Measurements from ENCODE around the gene APBA2. TPM values are rescaled to one million over a fixed set of nuclear protein-coding genes. Genes with fewer than 3 reads are reported as not detected.

Gene APBA2
- polyA plus RNA-seq, 2 of the 4 experiments (the other 2 are of a cell fraction), result 11.4 to 12.6 TPM

- POLR2A ChIA-PET, result no interaction called here
- Histone ChIP-seq H3K4me2 (no peak overlapping the region), H3K27ac (no peak overlapping the region), H3K4me3 (no peak overlapping the region), H3K4me1 (no peaks in the 10 kb centered on the region), H3K9me3 (peaks cover 8% of the 10 kb centered on the region; the same call in 1 of the 3 replicates)
- ATAC-seq (no peak), DNase-seq (ENCODE audit: low read depth in 1 of 2, low spot score in 1 of 2) (no peak), FAIRE-seq (no peak)
- TF ChIP-seq NFE2L2 (conservative IDR thresholded peaks at IDR 0.05; ENCODE audit: low read length) (no peak), MYC (IDR thresholded peaks at IDR 0.05; ENCODE audit: borderline replicate concordance, low read length) (no peak), ATOH8 (CRISPR knock-in tag; IDR thresholded peaks at IDR 0.05; ENCODE audit: low read depth) (no peak)
- CTCF ChIA-PET, result interaction anchor here (1.3 kb wide), 1 partner anchor 30 kb away, joined by 3 read pairs; no protein-coding TSS in a partner anchor
- WGBS (ENCODE audit: missing lambda C conversion rate), result 94% methylated on average over 8 of the region's 8 CpGs
Measured at GRCh38 chr15:29064731-29065130, 179.0 kb downstream of the APBA2 start.

GRCh38 chr15:29065571-29065970 lies 179.8 kb downstream of the APBA2 start:
- H3K4me2 ChIP-seq, result no peak overlapping the region
- H3K4me3 ChIP-seq, result no peak overlapping the region
- 74% methylated on average over 5 of the region's 5 CpGs for WGBS (ENCODE audit: missing lambda C conversion rate)
- peaks cover 11% of the 10 kb centered on the region; the same call in 1 of the 3 replicates for H3K9me3 ChIP-seq
- ChIA-PET POLR2A (no interaction called here), CTCF (interaction anchor here (1.3 kb wide), 1 partner anchor 30 kb away, joined by 3 read pairs; no protein-coding TSS in a partner anchor)
- H3K4me1 ChIP-seq, result no peaks in the 10 kb centered on the region
- no peak for ATAC-seq
- TF ChIP-seq CBX8 (IDR thresholded peaks at IDR 0.05) (no peak), RAD21 (conservative IDR thresholded peaks at IDR 0.05 in 1 of 2, IDR thresholded peaks at IDR 0.05 in 1 of 2) (no peak), POLR2A (IDR thresholded peaks at IDR 0.05; ENCODE audit: low read length) (no peak), JUNB (IDR thresholded peaks at IDR 0.05) (no peak), HOXB5 (CRISPR knock-in tag; IDR thresholded peaks at IDR 0.05) (no peak), REST (IDR thresholded peaks at IDR 0.05) (no peak), HMGXB4 (CRISPR knock-in tag; IDR thresholded peaks at IDR 0.05; ENCODE audit: borderline replicate concordance) (no peak), MYC (IDR thresholded peaks at IDR 0.05; ENCODE audit: borderline replicate concordance, low read length) (no peak), HOXA7 (CRISPR knock-in tag; IDR thresholded peaks at IDR 0.05) (no peak), CBX2 (IDR thresholded peaks at IDR 0.05; ENCODE audit: borderline replicate concordance, low read depth) (no peak), FOSB (CRISPR knock-in tag; IDR thresholded peaks at IDR 0.05) (no peak), BHLHE40 (IDR thresholded peaks at IDR 0.05; ENCODE audit: low read depth, low read length) (no peak), FOSL2 (IDR thresholded peaks at IDR 0.05) (no peak), FOSL2 (CRISPR knock-in tag; IDR thresholded peaks at IDR 0.05) (no peak), MAZ (IDR thresholded peaks at IDR 0.05; ENCODE audit: borderline replicate concordance, low read depth, low read length) (no peak), EP300 (IDR thresholded peaks at IDR 0.05) (no peak), RCOR1 (IDR thresholded peaks at IDR 0.05; ENCODE audit: low read depth, low read length) (no peak), E2F6 (IDR thresholded peaks at IDR 0.05; ENCODE audit: borderline replicate concordance, low read depth) (no peak), ESRRA (IDR thresholded peaks at IDR 0.05; ENCODE audit: borderline replicate concordance, low read length) (no peak), POLR2AphosphoS2 (conservative IDR thresholded peaks at IDR 0.05; ENCODE audit: low read length) (no peak), BCL3 (IDR thresholded peaks at IDR 0.05) (no peak)
- FAIRE-seq, result no peak
- no peak overlapping the region for H3K27ac ChIP-seq
- DNase-seq (ENCODE audit: low read depth in 1 of 2, low spot score in 1 of 2), result no peak
